Brain microvascular endothelial cell (primary cell): ENCODE results near the gene TMEM63A.

Source experiments
- DNase-seq: peaks from one replicate; pipeline ENCODE4 v3.0.0-alpha.2; 2020
- H3K27ac ChIP-seq: fragments of 250-450 bp; sonication (Bioruptor Pico); 2 replicates; pipeline ENCODE4 v1.5.1; 2020; ENCODE audit warnings: mild to moderate bottlenecking, moderate library complexity
- H3K27me3 ChIP-seq: fragments of 250-450 bp; sonication (Bioruptor Pico); replicated peaks from 2 replicates; pipeline ENCODE4 v1.5.1; 2020; ENCODE audit warnings: mild to moderate bottlenecking
- H3K36me3 ChIP-seq: fragments of 250-450 bp; sonication (Bioruptor Pico); replicated peaks from 2 replicates; pipeline ENCODE4 v1.5.1; 2020; ENCODE audit warnings: mild to moderate bottlenecking
- H3K4me3 ChIP-seq: 2 replicates; pipeline ENCODE4 v1.5.1; 2011; ENCODE audit warnings: low read depth, mild to moderate bottlenecking, control low read depth, low read length, moderate library complexity
- in situ Hi-C: cut with HindIII; loops from 2 replicates; pipeline ENCODE4 v1.10.0; 2017; ENCODE audit warnings: low sequenced_read_pairs, low pct_ligation_motif_present
- TF ChIP-seq, protein P1 (sequence below): IDR thresholded peaks from 2 replicates; pipeline ENCODE4 v1.5.1; 2011; ENCODE audit warnings: low read depth, mild to moderate bottlenecking, moderate library complexity, low read length, control low read depth, inconsistent platforms; ENCODE audit errors: missing control alignments

TMEM63A gene

DNA sequence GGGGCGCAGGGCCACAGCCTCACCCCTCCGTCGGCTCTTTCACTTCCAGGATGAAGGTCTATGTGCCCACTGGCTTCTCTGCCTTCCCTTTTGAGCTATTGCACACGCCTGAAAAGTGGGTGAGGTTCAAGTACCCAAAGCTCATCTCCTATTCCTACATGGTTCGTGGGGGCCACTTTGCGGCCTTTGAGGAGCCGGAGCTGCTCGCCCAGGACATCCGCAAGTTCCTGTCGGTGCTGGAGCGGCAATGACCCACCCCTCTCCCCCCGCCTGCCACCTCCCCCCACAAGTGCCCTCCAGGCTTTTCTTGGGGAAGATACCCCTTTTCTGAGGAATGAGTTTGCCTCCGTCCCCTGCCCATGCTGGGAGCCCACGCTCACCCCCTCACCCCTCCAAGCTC, 37.1 kb downstream of the TMEM63A start:
- no peak for DNase-seq
- no peak overlapping the region for H3K4me3 ChIP-seq
- no peaks in the 10 kb centered on the region for H3K36me3 ChIP-seq
- in situ Hi-C loops = no loop called here
- TF ChIP-seq, protein P1, sequence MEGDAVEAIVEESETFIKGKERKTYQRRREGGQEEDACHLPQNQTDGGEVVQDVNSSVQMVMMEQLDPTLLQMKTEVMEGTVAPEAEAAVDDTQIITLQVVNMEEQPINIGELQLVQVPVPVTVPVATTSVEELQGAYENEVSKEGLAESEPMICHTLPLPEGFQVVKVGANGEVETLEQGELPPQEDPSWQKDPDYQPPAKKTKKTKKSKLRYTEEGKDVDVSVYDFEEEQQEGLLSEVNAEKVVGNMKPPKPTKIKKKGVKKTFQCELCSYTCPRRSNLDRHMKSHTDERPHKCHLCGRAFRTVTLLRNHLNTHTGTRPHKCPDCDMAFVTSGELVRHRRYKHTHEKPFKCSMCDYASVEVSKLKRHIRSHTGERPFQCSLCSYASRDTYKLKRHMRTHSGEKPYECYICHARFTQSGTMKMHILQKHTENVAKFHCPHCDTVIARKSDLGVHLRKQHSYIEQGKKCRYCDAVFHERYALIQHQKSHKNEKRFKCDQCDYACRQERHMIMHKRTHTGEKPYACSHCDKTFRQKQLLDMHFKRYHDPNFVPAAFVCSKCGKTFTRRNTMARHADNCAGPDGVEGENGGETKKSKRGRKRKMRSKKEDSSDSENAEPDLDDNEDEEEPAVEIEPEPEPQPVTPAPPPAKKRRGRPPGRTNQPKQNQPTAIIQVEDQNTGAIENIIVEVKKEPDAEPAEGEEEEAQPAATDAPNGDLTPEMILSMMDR = no peak
- H3K27ac ChIP-seq = no peak overlapping the region
- H3K27me3 ChIP-seq = no peaks in the 10 kb centered on the region

DNA sequence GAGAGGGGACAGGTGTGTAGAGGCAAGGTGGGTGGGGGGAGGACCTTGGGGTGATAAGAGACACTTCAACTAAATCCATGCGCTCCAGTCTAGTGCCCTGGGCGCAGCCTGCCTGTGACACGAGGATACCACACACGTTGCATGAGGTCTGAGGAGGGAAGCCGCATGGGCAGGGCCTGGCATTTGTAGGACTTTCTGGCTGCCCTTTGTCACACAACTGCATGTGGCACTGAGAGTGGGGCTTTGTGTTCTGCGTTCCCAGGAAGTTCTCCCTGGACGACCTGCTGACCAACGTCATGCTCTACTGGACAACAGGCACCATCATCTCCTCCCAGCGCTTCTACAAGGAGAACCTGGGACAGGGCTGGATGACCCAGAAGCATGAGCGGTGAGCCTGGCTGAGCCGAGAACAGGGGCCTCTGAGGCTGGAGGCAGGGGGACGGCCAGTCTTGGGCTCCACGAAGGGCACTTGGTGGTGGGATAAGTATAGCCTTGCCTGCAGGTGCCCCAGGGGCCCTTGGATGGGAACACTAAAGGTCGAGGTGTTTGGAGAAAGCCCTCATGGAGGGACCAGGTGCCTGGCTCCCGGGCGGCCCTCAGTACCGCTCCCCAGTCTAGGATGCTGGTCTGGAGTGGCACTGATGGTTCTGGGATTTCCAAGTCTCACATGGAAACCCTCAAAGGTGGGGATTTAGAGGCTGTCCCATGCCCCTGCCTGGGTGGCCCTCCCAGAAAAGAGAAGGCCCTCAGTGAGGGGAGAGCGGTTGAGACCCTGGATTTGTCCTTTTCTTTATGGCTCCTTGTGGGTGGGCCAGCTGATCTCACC, 37.7 kb downstream of the TMEM63A start:
- in situ Hi-C loops = no loop called here
- no peak for DNase-seq
- TF ChIP-seq, protein P1 = no peak
- Histone ChIP-seq H3K4me3 (no peak overlapping the region), H3K27me3 (no peaks in the 10 kb centered on the region), H3K27ac (no peak overlapping the region), H3K36me3 (no peaks in the 10 kb centered on the region)

DNA sequence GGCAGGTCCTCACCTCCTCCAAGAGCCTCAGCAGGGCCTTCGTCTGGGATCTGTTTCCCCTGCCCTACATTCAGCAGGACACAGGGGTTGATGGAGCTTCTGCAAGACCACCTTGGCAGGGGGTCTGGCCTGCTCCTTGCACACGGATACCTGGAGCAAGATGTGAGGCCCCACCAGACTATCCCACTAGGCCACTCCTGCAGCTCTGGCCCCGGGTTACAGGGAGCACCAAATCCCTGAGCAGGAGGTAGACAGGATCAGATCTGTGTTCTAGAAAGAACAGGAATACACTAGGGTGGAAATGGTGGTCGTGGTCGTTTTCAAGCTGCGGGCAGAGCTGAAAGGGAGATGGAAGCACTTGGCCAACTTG, 38.8 kb downstream of the TMEM63A start:
- no peak overlapping the region for H3K4me3 ChIP-seq
- DNase-seq = no peak
- no peaks in the 10 kb centered on the region for H3K27me3 ChIP-seq
- in situ Hi-C loops = no loop called here
- TF ChIP-seq, protein P1 = no peak
- H3K27ac ChIP-seq = no peak overlapping the region
- no peaks in the 10 kb centered on the region for H3K36me3 ChIP-seq

DNA sequence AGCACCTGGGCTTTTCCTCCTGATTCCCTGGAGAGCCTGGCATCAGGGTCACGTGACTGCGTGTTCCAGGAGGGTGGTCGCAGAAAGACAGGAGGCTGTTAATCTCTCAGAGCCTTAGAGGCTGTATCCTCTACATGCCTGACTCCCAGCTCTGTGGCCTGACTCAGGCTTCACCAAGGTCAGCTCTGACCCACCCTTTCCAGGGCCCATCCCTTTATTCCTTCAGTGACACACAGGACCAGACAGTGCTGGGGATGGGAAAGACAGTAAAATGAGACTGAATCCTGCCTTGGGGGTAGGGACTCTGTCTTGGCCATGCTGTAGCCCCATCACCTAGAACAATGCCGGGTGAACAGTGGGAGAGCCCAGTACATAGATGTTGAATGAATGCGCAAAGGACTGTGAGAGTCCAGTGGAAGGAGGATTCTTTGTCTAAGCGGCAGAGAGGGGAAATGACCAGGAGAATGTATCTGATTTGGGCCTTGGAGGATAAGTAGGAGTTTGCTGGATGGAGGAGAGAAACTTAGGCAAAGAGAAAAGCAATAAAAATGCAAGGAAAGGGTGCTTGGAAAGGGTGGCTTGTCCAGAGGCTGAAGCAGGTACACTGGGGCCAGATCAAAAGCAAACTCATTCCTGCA, 39.3 kb downstream of the TMEM63A start:
- TF ChIP-seq, protein P1 = no peak
- Histone ChIP-seq H3K4me3 (no peak overlapping the region), H3K27ac (no peak overlapping the region), H3K36me3 (no peaks in the 10 kb centered on the region), H3K27me3 (no peaks in the 10 kb centered on the region)
- in situ Hi-C loops = no loop called here
- DNase-seq = no peak

DNA sequence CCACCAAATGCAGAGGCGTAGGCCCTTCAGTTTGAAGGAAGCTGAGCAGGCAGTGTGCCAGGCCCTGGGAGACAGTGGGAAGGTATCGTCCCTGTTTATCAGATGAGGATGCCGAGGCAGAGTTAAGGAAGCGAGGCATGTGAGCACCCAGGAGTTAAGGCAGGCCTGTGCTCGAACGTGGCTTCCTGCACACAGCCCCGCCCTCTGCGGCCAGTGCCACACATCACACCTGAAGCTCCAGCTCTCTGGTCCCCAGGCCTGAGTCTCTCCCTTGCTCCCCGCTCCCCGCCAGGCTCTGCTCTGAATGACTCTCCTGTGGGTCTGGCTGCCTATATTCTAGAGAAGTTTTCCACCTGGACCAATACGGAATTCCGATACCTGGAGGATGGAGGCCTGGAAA, 40.1 kb downstream of the TMEM63A start:
- no peak overlapping the region for H3K27ac ChIP-seq
- in situ Hi-C loops = no loop called here

More for the DNA sequence above, 40.1 kb downstream of the TMEM63A start:
- DNase-seq = no peak
- Histone ChIP-seq H3K27me3 (no peaks in the 10 kb centered on the region), H3K36me3 (no peaks in the 10 kb centered on the region), H3K4me3 (no peak overlapping the region)
- TF ChIP-seq, protein P1 = no peak
